ENCODE data around the gene KDM4B. TPM values are rescaled to one million over a fixed set of nuclear protein-coding genes. Genes with fewer than 3 reads are reported as not detected.

KDM4B gene
- total RNA-seq, 1 donor from 2014 or later: 39.0 TPM

DNA sequence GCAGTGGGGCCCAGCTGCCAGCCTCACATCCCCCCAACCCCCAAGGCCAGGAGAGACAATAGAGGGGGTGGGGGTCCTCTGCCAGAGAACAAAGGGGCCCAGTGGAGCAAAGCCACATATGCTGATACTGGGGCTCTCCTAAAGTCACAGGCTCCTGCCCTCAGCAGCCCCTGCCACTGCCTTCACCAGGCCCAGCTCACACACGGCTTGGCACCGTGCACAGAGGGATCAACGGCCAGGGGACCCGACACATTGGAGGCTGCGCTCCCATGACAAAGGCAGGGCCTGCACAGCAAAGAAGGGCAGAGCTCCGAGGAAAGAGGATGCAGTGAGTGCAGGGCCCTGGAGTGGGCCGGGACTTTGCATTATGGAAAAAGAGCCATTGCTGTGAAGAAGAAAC, 146.4 kb downstream of the KDM4B start:
- no peaks in the 10 kb centered on the region for H3K9me3 ChIP-seq
- no peaks in the 10 kb centered on the region for H3K4me1 ChIP-seq
- no peak overlapping the region for H3K4me3 ChIP-seq
- no peaks in the 10 kb centered on the region for H3K27me3 ChIP-seq
- DNase-seq: no peak
- intact Hi-C loops (cut with DNase I): no loop called here
- TF ChIP-seq, protein P1, sequence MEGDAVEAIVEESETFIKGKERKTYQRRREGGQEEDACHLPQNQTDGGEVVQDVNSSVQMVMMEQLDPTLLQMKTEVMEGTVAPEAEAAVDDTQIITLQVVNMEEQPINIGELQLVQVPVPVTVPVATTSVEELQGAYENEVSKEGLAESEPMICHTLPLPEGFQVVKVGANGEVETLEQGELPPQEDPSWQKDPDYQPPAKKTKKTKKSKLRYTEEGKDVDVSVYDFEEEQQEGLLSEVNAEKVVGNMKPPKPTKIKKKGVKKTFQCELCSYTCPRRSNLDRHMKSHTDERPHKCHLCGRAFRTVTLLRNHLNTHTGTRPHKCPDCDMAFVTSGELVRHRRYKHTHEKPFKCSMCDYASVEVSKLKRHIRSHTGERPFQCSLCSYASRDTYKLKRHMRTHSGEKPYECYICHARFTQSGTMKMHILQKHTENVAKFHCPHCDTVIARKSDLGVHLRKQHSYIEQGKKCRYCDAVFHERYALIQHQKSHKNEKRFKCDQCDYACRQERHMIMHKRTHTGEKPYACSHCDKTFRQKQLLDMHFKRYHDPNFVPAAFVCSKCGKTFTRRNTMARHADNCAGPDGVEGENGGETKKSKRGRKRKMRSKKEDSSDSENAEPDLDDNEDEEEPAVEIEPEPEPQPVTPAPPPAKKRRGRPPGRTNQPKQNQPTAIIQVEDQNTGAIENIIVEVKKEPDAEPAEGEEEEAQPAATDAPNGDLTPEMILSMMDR (IDR thresholded peaks at IDR 0.05): no peak
- H3K36me3 ChIP-seq: peaks cover 38% of the 10 kb centered on the region
- no peak for ATAC-seq
- H3K27ac ChIP-seq: no peak overlapping the region

DNA sequence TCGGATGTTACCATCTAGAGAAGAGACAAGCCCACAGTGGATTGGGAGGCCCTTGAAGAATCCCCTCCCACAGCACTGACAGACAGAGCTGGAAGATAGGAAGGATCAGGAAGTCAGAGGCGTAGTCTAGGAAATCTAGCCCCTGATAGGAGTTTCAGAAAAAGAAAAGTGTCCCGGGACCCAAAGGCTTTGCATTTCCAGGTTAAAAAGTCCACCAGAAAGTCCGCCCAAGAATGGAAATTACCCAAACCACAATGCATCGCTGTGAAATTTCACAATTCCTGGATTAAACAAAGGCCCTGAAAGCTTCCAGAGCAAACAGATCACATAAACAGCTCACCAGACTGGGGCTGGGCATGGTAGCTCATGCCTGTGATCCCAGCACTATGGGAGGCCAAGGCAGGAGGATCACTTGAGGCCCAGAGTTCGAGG, 146.9 kb downstream of the KDM4B start:
- peaks cover 34% of the 10 kb centered on the region for H3K36me3 ChIP-seq
- H3K4me1 ChIP-seq: no peaks in the 10 kb centered on the region
- DNase-seq (no peak), ATAC-seq (no peak)
- TF ChIP-seq, protein P1 (IDR thresholded peaks at IDR 0.05): no peak
- no peak overlapping the region for H3K27ac ChIP-seq
- intact Hi-C loops (cut with DNase I): no loop called here
- no peaks in the 10 kb centered on the region for H3K27me3 ChIP-seq
- no peaks in the 10 kb centered on the region for H3K9me3 ChIP-seq
- no peak overlapping the region for H3K4me3 ChIP-seq

DNA sequence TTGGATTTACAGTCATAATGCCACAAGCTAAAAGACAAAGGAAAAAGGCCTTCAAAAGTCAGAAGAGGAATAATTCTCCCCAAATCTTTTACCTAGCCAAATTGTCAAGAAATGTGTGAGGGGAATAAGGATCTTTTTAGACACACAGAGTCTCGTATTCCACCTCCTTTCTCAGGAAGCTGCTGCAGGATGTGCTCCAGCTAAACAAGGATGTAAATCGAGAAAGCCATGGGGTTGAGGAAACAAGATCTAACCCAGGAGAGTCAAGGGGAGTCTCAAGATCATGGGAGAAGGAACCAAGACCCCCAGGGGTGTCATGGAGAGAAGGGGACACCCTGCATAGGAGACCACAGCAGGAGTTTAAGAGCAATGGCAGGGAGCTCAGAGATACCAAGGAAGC, 147.4 kb downstream of the KDM4B start:
- intact Hi-C loops (cut with DNase I): no loop called here
- no peak overlapping the region for H3K4me3 ChIP-seq
- H3K4me1 ChIP-seq: no peaks in the 10 kb centered on the region
- no peaks in the 10 kb centered on the region for H3K9me3 ChIP-seq
- ATAC-seq (no peak), DNase-seq (no peak)
- H3K27ac ChIP-seq: no peak overlapping the region
- H3K36me3 ChIP-seq: peaks cover 34% of the 10 kb centered on the region
- no peaks in the 10 kb centered on the region for H3K27me3 ChIP-seq
- TF ChIP-seq, protein P1 (IDR thresholded peaks at IDR 0.05): no peak

DNA sequence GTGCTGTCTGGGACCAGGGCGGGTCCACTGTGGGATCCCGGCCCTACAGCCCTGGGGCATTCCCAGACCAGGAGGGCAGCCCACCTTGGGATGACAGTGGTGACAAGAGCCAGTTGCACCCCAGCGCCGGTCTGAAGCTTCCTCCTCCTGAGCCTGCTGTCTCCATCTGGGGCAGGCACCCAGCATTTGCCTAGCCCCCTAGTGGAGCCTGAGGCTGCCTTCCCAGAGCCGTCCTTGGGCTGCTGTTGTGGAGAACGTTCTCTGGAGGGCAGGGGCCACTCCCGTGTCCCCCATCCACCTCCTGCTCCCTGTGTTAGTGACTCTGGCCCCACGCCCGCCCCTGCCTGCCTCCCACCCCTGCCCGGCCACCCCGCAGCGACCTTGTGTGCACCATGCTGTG, 148.5 kb downstream of the KDM4B start:
- TF ChIP-seq, protein P1 (IDR thresholded peaks at IDR 0.05): no peak
- no peaks in the 10 kb centered on the region for H3K9me3 ChIP-seq
- no peak overlapping the region for H3K27ac ChIP-seq
- H3K4me1 ChIP-seq: no peaks in the 10 kb centered on the region
- no peak overlapping the region for H3K4me3 ChIP-seq
- H3K36me3 ChIP-seq: peaks cover 33% of the 10 kb centered on the region
- intact Hi-C loops (cut with DNase I): no loop called here
- DNase-seq (no peak), ATAC-seq (no peak)
- H3K27me3 ChIP-seq: no peaks in the 10 kb centered on the region

DNA sequence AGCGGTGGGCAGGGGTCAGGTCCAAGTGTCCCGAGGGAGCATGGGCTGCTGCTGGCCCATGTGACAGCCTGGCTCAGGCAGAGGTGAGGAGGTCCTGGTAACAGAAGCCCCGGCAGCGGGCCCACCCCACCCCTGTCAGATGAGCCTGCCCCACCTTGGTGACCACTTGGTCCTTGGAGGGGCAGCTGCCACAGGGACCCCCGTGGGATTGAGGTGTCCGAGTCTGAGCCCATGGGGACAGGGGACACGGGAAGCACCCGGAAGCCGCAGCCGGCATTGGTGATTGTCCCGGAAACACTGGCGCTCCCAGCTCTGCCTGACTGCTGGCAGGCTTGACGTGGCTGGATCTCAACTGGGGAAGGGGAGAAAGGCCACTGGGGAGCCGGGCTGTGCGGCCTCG, 149.1 kb downstream of the KDM4B start:
- no peak for DNase-seq
- Histone ChIP-seq H3K27me3 (no peaks in the 10 kb centered on the region), H3K9me3 (no peaks in the 10 kb centered on the region), H3K4me1 (no peaks in the 10 kb centered on the region), H3K4me3 (no peak overlapping the region), H3K27ac (no peak overlapping the region), H3K36me3 (peaks cover 33% of the 10 kb centered on the region)
- intact Hi-C loops (cut with DNase I): no loop called here
- ATAC-seq: no peak
- TF ChIP-seq, protein P1 (IDR thresholded peaks at IDR 0.05): no peak

Data from upper lobe of right lung (tissue), 1 donor.